CD4-positive, alpha-beta T cell treated with Interleukin-17A for 4 hours (primary cell): Measurements from ENCODE around the gene OR6P1.

ENCODE experiments used
- DNase-seq: peaks from one replicate; pipeline ENCODE4 v3.0.0-alpha.2; 2020; ENCODE audit warnings: mixed read lengths

OR6P1 gene

GRCh38 chr1:158570480-158570879 is at the start of gene OR6P1:
Gene OR6P1 (minus strand): TSS chr1:158570580. CDS start chr1:158563604, 6,976 bp downstream.
- no peak for DNase-seq

- DNase-seq: no peak
Measured at GRCh38 chr1:158613764-158614163, 43.4 kb upstream of the OR6P1 start.

- no peak for DNase-seq
Measured at GRCh38 chr1:158611916-158612315, 41.5 kb upstream of the OR6P1 start.

GRCh38 chr1:158607296-158607695 is 36.9 kb upstream of the OR6P1 start:
- DNase-seq: no peak

- no peak for DNase-seq
Measured at GRCh38 chr1:158604968-158605367, 34.6 kb upstream of the OR6P1 start, which contains the start of gene OR10Z1. Gene OR10Z1 (plus strand): TSS chr1:158605268. CDS start chr1:158606439, 1,171 bp downstream.

- no peak for DNase-seq
Measured at GRCh38 chr1:158600735-158601134, 30.4 kb upstream of the OR6P1 start.

- DNase-seq: no peak
Measured at GRCh38 chr1:158586942-158587341, 16.6 kb upstream of the OR6P1 start.

GRCh38 chr1:158583962-158584361 is 13.6 kb upstream of the OR6P1 start:
- DNase-seq: no peak

GRCh38 chr1:158579733-158580132 is 9.4 kb upstream of the OR6P1 start, which contains the start of gene OR10X1:
Gene OR10X1 (minus strand): TSS chr1:158579899. CDS start chr1:158579899, 0 bp downstream.
- no peak for DNase-seq

GRCh38 chr1:158577561-158577960 is 7.2 kb upstream of the OR6P1 start:
- DNase-seq: no peak

- DNase-seq: no peak
Measured at GRCh38 chr1:158572226-158572625, 1.8 kb upstream of the OR6P1 start.

- DNase-seq: no peak
Measured at GRCh38 chr1:158564608-158565007, 5.8 kb downstream of the OR6P1 start.

GRCh38 chr1:158563853-158564252 is 6.5 kb downstream of the OR6P1 start:
- no peak for DNase-seq

- no peak for DNase-seq
Measured at GRCh38 chr1:158559696-158560095, 10.7 kb downstream of the OR6P1 start.

- DNase-seq: no peak
Measured at GRCh38 chr1:158554352-158554751, 16.0 kb downstream of the OR6P1 start, which contains the start of gene OR6Y1. Gene OR6Y1 (minus strand): TSS chr1:158554405. CDS start chr1:158548105, 6,300 bp downstream.

GRCh38 chr1:158552296-158552695 is 18.1 kb downstream of the OR6P1 start:
- no peak for DNase-seq

GRCh38 chr1:158547533-158547932 is 22.8 kb downstream of the OR6P1 start:
- no peak for DNase-seq

GRCh38 chr1:158537609-158538008 is 32.8 kb downstream of the OR6P1 start:
- DNase-seq: no peak

GRCh38 chr1:158534496-158534895 is 35.9 kb downstream of the OR6P1 start:
- DNase-seq: no peak

- no peak for DNase-seq
Measured at GRCh38 chr1:158527190-158527815, 43.1 kb downstream of the OR6P1 start.

GRCh38 chr1:158521666-158522058 is 48.7 kb downstream of the OR6P1 start:
- no peak for DNase-seq

- no peak for DNase-seq
Measured at GRCh38 chr1:158520955-158521665, 49.3 kb downstream of the OR6P1 start.

- no peak for DNase-seq
Measured at GRCh38 chr1:158520021-158520420, 50.4 kb downstream of the OR6P1 start.

GRCh38 chr1:158516966-158517365 is 53.4 kb downstream of the OR6P1 start:
- no peak for DNase-seq
